ENCODE results near the gene KRTAP27-1.

KRTAP27-1 gene

GRCh38 chr21:30337276-30337744 lies at the start of gene KRTAP27-1:
TSS of gene KRTAP27-1 (minus strand) at chr21:30337694. CDS start at chr21:30337668, 26 bp downstream.
- TF ChIP-seq ZNF274 (IDR thresholded peaks at IDR 0.05; ENCODE audit: low read depth, low read length), result no peak
- no peak within 1 kb of the TSS for H3K4me3 ChIP-seq (ENCODE audit: low read length)

- no peak for TF ChIP-seq ZNF274 (IDR thresholded peaks at IDR 0.05; ENCODE audit: low read depth, low read length)
- H3K4me3 ChIP-seq (ENCODE audit: low read length), result no peak overlapping the region
Measured at GRCh38 chr21:30382201-30382600, 44.7 kb upstream of the KRTAP27-1 start.

GRCh38 chr21:30372139-30372770 lies 34.8 kb upstream of the KRTAP27-1 start, which contains the start of gene KRTAP13-2:
TSS of gene KRTAP13-2 (minus strand) at chr21:30372271. CDS start at chr21:30372213, 58 bp downstream.
- no peak within 1 kb of the TSS for H3K4me3 ChIP-seq (ENCODE audit: low read length)
- TF ChIP-seq ZNF274 (IDR thresholded peaks at IDR 0.05; ENCODE audit: low read depth, low read length), result no peak

GRCh38 chr21:30355906-30356305 lies 18.4 kb upstream of the KRTAP27-1 start:
- no peak for TF ChIP-seq ZNF274 (IDR thresholded peaks at IDR 0.05; ENCODE audit: low read depth, low read length)
- H3K4me3 ChIP-seq (ENCODE audit: low read length), result no peak overlapping the region

- no peak for TF ChIP-seq ZNF274 (IDR thresholded peaks at IDR 0.05; ENCODE audit: low read depth, low read length)
Measured at GRCh38 chr21:30354308-30355005, 17.0 kb upstream of the KRTAP27-1 start.

GRCh38 chr21:30351534-30351933 lies 14.0 kb upstream of the KRTAP27-1 start:
- no peak for TF ChIP-seq ZNF274 (IDR thresholded peaks at IDR 0.05; ENCODE audit: low read depth, low read length)
- no peak overlapping the region for H3K4me3 ChIP-seq (ENCODE audit: low read length)

More at GRCh38 chr21:30354308-30355005, 17.0 kb upstream of the KRTAP27-1 start:
- no peak overlapping the region for H3K4me3 ChIP-seq (ENCODE audit: low read length)

GRCh38 chr21:30349572-30349971 lies 12.1 kb upstream of the KRTAP27-1 start:
- TF ChIP-seq ZNF274 (IDR thresholded peaks at IDR 0.05; ENCODE audit: low read depth, low read length), result no peak

GRCh38 chr21:30348506-30348905 lies 11.0 kb upstream of the KRTAP27-1 start, which contains the start of gene KRTAP23-1:
TSS of gene KRTAP23-1 (minus strand) at chr21:30348606. CDS start at chr21:30348606, 0 bp downstream.
- TF ChIP-seq ZNF274 (IDR thresholded peaks at IDR 0.05; ENCODE audit: low read depth, low read length), result no peak
- H3K4me3 ChIP-seq (ENCODE audit: low read length), result no peak within 1 kb of the TSS

More at GRCh38 chr21:30349572-30349971, 12.1 kb upstream of the KRTAP27-1 start:
- no peak overlapping the region for H3K4me3 ChIP-seq (ENCODE audit: low read length)

- no peak for TF ChIP-seq ZNF274 (IDR thresholded peaks at IDR 0.05; ENCODE audit: low read depth, low read length)
- no peak overlapping the region for H3K4me3 ChIP-seq (ENCODE audit: low read length)
Measured at GRCh38 chr21:30345014-30345413, 7.5 kb upstream of the KRTAP27-1 start.

- no peak overlapping the region for H3K4me3 ChIP-seq (ENCODE audit: low read length)
- TF ChIP-seq ZNF274 (IDR thresholded peaks at IDR 0.05; ENCODE audit: low read depth, low read length), result no peak
Measured at GRCh38 chr21:30340714-30341573, 3.5 kb upstream of the KRTAP27-1 start.

- TF ChIP-seq ZNF274 (IDR thresholded peaks at IDR 0.05; ENCODE audit: low read depth, low read length), result no peak
Measured at GRCh38 chr21:30338717-30339116, 1.2 kb upstream of the KRTAP27-1 start.

GRCh38 chr21:30337772-30338171 lies 278 bp upstream of the KRTAP27-1 start:
- no peak overlapping the region for H3K4me3 ChIP-seq (ENCODE audit: low read length)
- no peak for TF ChIP-seq ZNF274 (IDR thresholded peaks at IDR 0.05; ENCODE audit: low read depth, low read length)

More at GRCh38 chr21:30338717-30339116, 1.2 kb upstream of the KRTAP27-1 start:
- H3K4me3 ChIP-seq (ENCODE audit: low read length), result no peak overlapping the region

- no peak overlapping the region for H3K4me3 ChIP-seq (ENCODE audit: low read length)
Measured at GRCh38 chr21:30336596-30336995, 898 bp downstream of the KRTAP27-1 start.

GRCh38 chr21:30333736-30334135 lies 3.8 kb downstream of the KRTAP27-1 start:
- no peak for TF ChIP-seq ZNF274 (IDR thresholded peaks at IDR 0.05; ENCODE audit: low read depth, low read length)

More at GRCh38 chr21:30336596-30336995, 898 bp downstream of the KRTAP27-1 start:
- no peak for TF ChIP-seq ZNF274 (IDR thresholded peaks at IDR 0.05; ENCODE audit: low read depth, low read length)

More at GRCh38 chr21:30333736-30334135, 3.8 kb downstream of the KRTAP27-1 start:
- no peak overlapping the region for H3K4me3 ChIP-seq (ENCODE audit: low read length)

All from GM08714 (cell line).